Adipose tissue (tissue), 3 donors: ENCODE measurements around the gene LRRC14B. TPM values are rescaled to one million over a fixed set of nuclear protein-coding genes. Genes with fewer than 3 reads are reported as not detected.
"Not testable (repeated sequence)": the region's sequence is repeated elsewhere in the genome, so short reads cannot be mapped to it uniquely, and the experiment has no call there.

Experiments
- H3K27ac ChIP-seq: one replicate; pipeline ENCODE4 v1.5.1; 2013; ENCODE audit warnings: low read depth, low read length
- whole genome bisulfite sequencing, 3 donors: extraction: QIAGEN DNeasy Blood & Tissue Kit; methylation state at CpG; one replicate each; pipeline ENCODE4 v1.1.7; 2013; 5-methylcytosine and 5-hydroxymethylcytosine counted together
- polyA plus RNA-seq, 3 donors: library from polyadenylated mRNA; stranded (reverse); fragments of 200-250 nt; gene quantifications; one replicate each; pipeline ENCODE4 v1.2.3, GENCODE V29; 2013
- donor health status: healthy with polysubstance abuse.
- donor health status: Bipolar disorder and iron deficiency.
- donor health status: healthy.

Gene LRRC14B
- polyA plus RNA-seq, 3 donors = not detected

- 1% methylated on average over 68 to 75 of the region's 75 CpGs for WGBS, 3 donors
- not testable (repeated sequence) for H3K27ac ChIP-seq
Observed at GRCh38 chr5:217494-218456, 26.5 kb downstream of the LRRC14B start, which contains the start of the genes CCDC127 and SDHA. TSS of gene CCDC127 (minus strand) at chr5:218153. CDS start at chr5:216849, 1,304 bp downstream. TSS of gene SDHA (plus strand) at chr5:218320. CDS start at chr5:218356, 36 bp downstream.

GRCh38 chr5:218457-219291 lies 27.4 kb downstream of the LRRC14B start:
- WGBS, 3 donors = 0 to 1% (median 1%) methylated on average over 60 to 73 of the region's 73 CpGs

GRCh38 chr5:219460-219863 lies 28.2 kb downstream of the LRRC14B start:
- H3K27ac ChIP-seq = no peak overlapping the region
- 8 to 17% (median 14%) methylated on average over 9 of the region's 9 CpGs for WGBS, 3 donors

More at GRCh38 chr5:218457-219291, 27.4 kb downstream of the LRRC14B start:
- H3K27ac ChIP-seq = no peak overlapping the region

- 15 to 28% (median 21%) methylated on average over 4 of the region's 4 CpGs for WGBS, 3 donors
- no peak overlapping the region for H3K27ac ChIP-seq
Observed at GRCh38 chr5:219991-220390, 28.7 kb downstream of the LRRC14B start.

- not testable (repeated sequence) for H3K27ac ChIP-seq
- 36 to 68% (median 38%) methylated on average over 6 of the region's 6 CpGs for WGBS, 3 donors
Observed at GRCh38 chr5:222951-223715, 31.8 kb downstream of the LRRC14B start.

- H3K27ac ChIP-seq = no peak overlapping the region
- 62 to 87% (median 67%) methylated on average over 6 of the region's 6 CpGs for WGBS, 3 donors
Observed at GRCh38 chr5:223791-224190, 32.5 kb downstream of the LRRC14B start.

- WGBS, 3 donors = 96 to 97% (median 97%) methylated on average over 14 of the region's 14 CpGs
Observed at GRCh38 chr5:225334-225733, 34.0 kb downstream of the LRRC14B start.

GRCh38 chr5:227375-227774 lies 36.1 kb downstream of the LRRC14B start:
- 87 to 96% (median 89%) methylated on average over 9 to 15 of the region's 17 CpGs for WGBS, 3 donors
- H3K27ac ChIP-seq = not testable (repeated sequence)

More at GRCh38 chr5:225334-225733, 34.0 kb downstream of the LRRC14B start:
- H3K27ac ChIP-seq = no peak overlapping the region

GRCh38 chr5:228886-229285 lies 37.6 kb downstream of the LRRC14B start:
- WGBS, 3 donors = 64 to 94% (median 78%) methylated on average over 3 of the region's 3 CpGs
- no peak overlapping the region for H3K27ac ChIP-seq

- WGBS, 3 donors = 93 to 96% (median 93%) methylated on average over 14 of the region's 14 CpGs
- H3K27ac ChIP-seq = no peak overlapping the region
Observed at GRCh38 chr5:230711-231110, 39.4 kb downstream of the LRRC14B start.

- H3K27ac ChIP-seq = no peak overlapping the region
- WGBS, 3 donors = 83 to 91% (median 90%) methylated on average over 13 of the region's 13 CpGs
Observed at GRCh38 chr5:231661-232060, 40.4 kb downstream of the LRRC14B start.

GRCh38 chr5:233426-233825 lies 42.1 kb downstream of the LRRC14B start:
- H3K27ac ChIP-seq = not testable (repeated sequence)
- WGBS, 3 donors = 94 to 96% (median 95%) methylated on average over 20 of the region's 20 CpGs

GRCh38 chr5:234450-234849 lies 43.2 kb downstream of the LRRC14B start:
- no peak overlapping the region for H3K27ac ChIP-seq
- 85 to 96% (median 86%) methylated on average over 8 of the region's 8 CpGs for WGBS, 3 donors

- WGBS, 3 donors = 94 to 98% (median 98%) methylated on average over 6 to 7 of the region's 9 CpGs
Observed at GRCh38 chr5:235527-235926, 44.2 kb downstream of the LRRC14B start.

GRCh38 chr5:237931-238330 lies 46.6 kb downstream of the LRRC14B start:
- H3K27ac ChIP-seq = not testable (repeated sequence)
- 95 to 98% (median 96%) methylated on average over 6 to 8 of the region's 8 CpGs for WGBS, 3 donors

More at GRCh38 chr5:235527-235926, 44.2 kb downstream of the LRRC14B start:
- not testable (repeated sequence) for H3K27ac ChIP-seq

- not testable (repeated sequence) for H3K27ac ChIP-seq
- WGBS, 3 donors = 96 to 97% (median 97%) methylated on average over 7 of the region's 7 CpGs
Observed at GRCh38 chr5:240550-240949, 49.3 kb downstream of the LRRC14B start.

GRCh38 chr5:241045-241669 lies 49.9 kb downstream of the LRRC14B start:
- 89 to 95% (median 90%) methylated on average over 13 of the region's 13 CpGs for WGBS, 3 donors

More at GRCh38 chr5:241045-241669, 49.9 kb downstream of the LRRC14B start:
- H3K27ac ChIP-seq = not testable (repeated sequence)
